Sigmoid colon (tissue), 7 donors: ENCODE measurements around the gene GRK6. TPM values are rescaled to one million over a fixed set of nuclear protein-coding genes. Genes with fewer than 3 reads are reported as not detected.

Source experiments
- DNase-seq: peaks from one replicate; pipeline ENCODE4 v3.0.0-alpha.2; 2019
- H3K27ac ChIP-seq, 4 donors: fragments of 200-600 bp; sonication (generic); one replicate each; pipeline ENCODE4 v1.5.1; 2016 to 2019; ENCODE audit warnings: mild to moderate bottlenecking in 1 of 4
- H3K27me3 ChIP-seq, 3 donors: fragments of 200-600 bp; sonication (generic); one replicate each; pipeline ENCODE4 v1.5.1; 2019; ENCODE audit warnings: mild to moderate bottlenecking in 1 of 3
- H3K36me3 ChIP-seq, 4 donors: fragments of 200-600 bp; sonication (generic); one replicate each; pipeline ENCODE4 v1.5.1; 2016 to 2019
- H3K4me1 ChIP-seq, 4 donors: fragments of 200-600 bp; sonication (generic); one replicate each; pipeline ENCODE4 v1.5.1; 2017 to 2019
- H3K4me3 ChIP-seq, 4 donors: fragments of 200-600 bp; sonication (generic); one replicate each; pipeline ENCODE4 v1.5.1; 2017 to 2019; ENCODE audit warnings: mild to moderate bottlenecking in 2 of 4, moderate library complexity in 1 of 4
- H3K9me3 ChIP-seq, 4 donors: fragments of 200-600 bp in 3 of 4; sonication (generic) in 3 of 4; one replicate each; pipeline versions ENCODE4 v1.5.1 to v1.6.1; 2013 to 2019
- CTCF ChIP-seq, 4 experiments: fragments of 450-650 bp in 3 of 4; fragments of 200-600 bp in 1 of 4; IDR thresholded peaks; one replicate each; pipeline ENCODE4 v1.5.1; 2016 to 2019; ENCODE audit warnings: antibody characterized with exemption in 4 of 4, mild to moderate bottlenecking in 3 of 4, moderate library complexity in 2 of 4
- EP300 ChIP-seq, 4 donors: sonication (generic); formaldehyde crosslinking; IDR thresholded peaks; one replicate each; pipeline ENCODE4 v1.6.1; 2017; ENCODE audit warnings: antibody characterized with exemption in 4 of 4
- POLR2A ChIP-seq, 2 donors: fragments of 450-650 bp; IDR thresholded peaks; one replicate each; pipeline ENCODE4 v1.6.1; 2016; ENCODE audit warnings: antibody characterized with exemption in 2 of 2, mild to moderate bottlenecking in 2 of 2, moderate library complexity in 2 of 2
- POLR2AphosphoS5 ChIP-seq, 4 donors: sonication (generic); formaldehyde crosslinking; IDR thresholded peaks; one replicate each; pipeline ENCODE4 v1.6.1; 2017; ENCODE audit warnings: antibody characterized with exemption in 4 of 4
- WGBS, 2 donors: extraction: QIAGEN DNeasy Blood & Tissue Kit; methylation state at CpG; one replicate each; pipeline ENCODE4 v1.1.7; 2013; 5-methylcytosine and 5-hydroxymethylcytosine counted together
- intact Hi-C: fragments of 100-400 bp; cut with DNase I; formaldehyde crosslinking; loops from one replicate; pipeline ENCODE4 v1.15.1; 2023
- polyA plus RNA-seq, 3 donors: library from polyadenylated mRNA; stranded (reverse); fragments of 200-250 nt; gene quantifications; one replicate each; pipeline ENCODE4 v1.2.3, GENCODE V29; 2013
- total RNA-seq, 4 donors: library from RNA; depleted of rRNA; stranded (reverse); fragments of >200 nt; gene quantifications; one replicate each; pipeline ENCODE4 v1.1.0, GENCODE V29; 2016
- donor health status: healthy with polysubstance abuse.
- donor health status: Bipolar disorder and iron deficiency.
- donor health status: healthy.

The GRK6 gene
- total and polyA plus RNA-seq, 7 donors, result 16.5 to 47.9 (median 21.9) TPM

DNA sequence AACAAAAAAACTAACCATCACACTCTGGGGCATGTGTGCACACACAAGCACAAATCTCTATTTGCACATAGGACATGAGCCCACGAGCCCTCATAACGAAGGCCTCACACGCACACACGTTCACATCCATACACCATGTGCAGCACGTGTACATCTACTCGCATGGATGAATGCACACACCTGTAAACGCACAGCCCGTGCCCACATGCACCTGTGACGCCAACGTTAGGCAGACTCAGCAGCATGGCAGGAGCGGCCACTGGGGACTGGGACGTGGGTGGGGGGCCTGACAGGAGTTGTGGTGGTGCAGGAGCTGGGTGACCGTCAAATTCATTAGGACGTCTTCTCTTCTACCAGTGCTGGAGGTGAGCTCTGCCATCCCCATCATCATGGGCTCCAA is 39.1 kb upstream of the GRK6 start:
- Histone ChIP-seq H3K4me3 (no peak overlapping the region), H3K36me3 (no peaks in the 10 kb centered on the region), H3K27ac (no peak overlapping the region), H3K9me3 (no peaks in the 10 kb centered on the region), H3K27me3 (peaks cover 0 to 12% (median 4%) of the 10 kb centered on the region in 3 donors), H3K4me1 (peaks cover 0 to 5% (median 2%) of the 10 kb centered on the region in 4 donors)
- 85 to 89% methylated on average over 14 of the region's 14 CpGs for WGBS, 2 donors
- no peak for TF ChIP-seq POLR2AphosphoS5 (IDR thresholded peaks at IDR 0.05)
- TF ChIP-seq POLR2A (IDR thresholded peaks at IDR 0.05), result no peak
- TF ChIP-seq CTCF (IDR thresholded peaks at IDR 0.05), result no peak
- TF ChIP-seq EP300 (IDR thresholded peaks at IDR 0.05), result no peak
- intact Hi-C loops, result no loop called here
- DNase-seq, result no peak

- Histone ChIP-seq H3K4me3 (no peak overlapping the region), H3K27me3 (peaks cover 0 to 12% (median 4%) of the 10 kb centered on the region in 3 donors), H3K27ac (no peak overlapping the region), H3K9me3 (no peaks in the 10 kb centered on the region), H3K4me1 (peaks cover 0 to 4% (median 0%) of the 10 kb centered on the region in 4 donors), H3K36me3 (no peaks in the 10 kb centered on the region)
- 91 to 94% methylated on average over 10 of the region's 10 CpGs for WGBS, 2 donors
- intact Hi-C loops, result no loop called here
- TF ChIP-seq CTCF (IDR thresholded peaks at IDR 0.05) (no peak), POLR2AphosphoS5 (IDR thresholded peaks at IDR 0.05) (no peak), EP300 (IDR thresholded peaks at IDR 0.05) (no peak), POLR2A (IDR thresholded peaks at IDR 0.05) (no peak)
- DNase-seq, result no peak
These were observed 37.9 kb upstream of the GRK6 start for GRCh38 chr5:177388521-177389052.

DNA sequence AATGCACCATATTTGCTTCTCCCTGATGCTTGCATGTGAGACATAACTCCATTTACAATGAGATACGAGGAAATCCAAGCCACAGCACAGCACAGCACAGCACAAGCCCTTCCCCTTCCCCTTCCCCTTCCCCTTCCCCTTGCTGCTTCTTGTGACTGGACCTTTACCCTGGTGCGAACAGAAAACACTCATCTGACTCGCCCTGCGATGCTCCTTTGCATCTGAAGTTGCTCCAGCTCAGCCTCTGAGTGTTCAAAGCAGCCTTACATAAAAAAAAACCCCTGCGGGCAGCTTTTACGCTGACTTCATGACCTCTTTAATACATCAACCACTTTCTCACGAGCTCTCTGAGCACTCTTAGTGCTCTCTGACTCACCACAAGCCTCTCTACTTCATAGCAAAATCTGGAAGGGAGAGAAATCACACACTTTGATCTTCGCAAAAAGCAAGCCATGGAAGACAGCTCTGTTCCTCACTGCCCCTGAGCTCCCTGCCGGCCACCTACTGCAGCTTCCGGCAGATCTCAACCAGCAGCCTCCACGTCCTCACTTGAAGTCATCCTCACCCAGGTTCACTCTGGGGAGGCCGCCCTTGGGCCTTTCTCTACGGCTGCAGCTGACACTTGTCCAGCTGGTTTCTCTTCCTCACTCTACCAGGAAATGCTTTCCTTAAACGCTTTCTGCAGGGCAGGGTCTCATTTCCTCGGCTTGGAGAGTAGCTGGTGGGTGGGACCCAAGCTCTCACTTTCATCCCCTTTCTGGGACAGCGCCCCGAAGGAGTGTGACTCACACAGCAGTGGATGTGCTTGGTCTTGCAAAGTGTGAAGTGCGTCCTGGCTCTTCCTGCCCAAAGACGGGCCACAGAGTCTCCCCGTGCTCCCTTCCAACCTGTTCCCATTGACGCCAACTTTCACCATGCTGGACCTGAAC is 37.0 kb upstream of the GRK6 start:
- no peak overlapping the region for H3K4me3 ChIP-seq
- intact Hi-C loops, result loop anchor here (1.0 kb wide), 2 partner anchors 65 to 112 kb away; no protein-coding TSS in a partner anchor
- peak overlapping the region in 3 of 4 donors; percentile 6 to 38 (median 23) for H3K27ac ChIP-seq
- WGBS, 2 donors, result 39 to 47% methylated on average over 21 of the region's 21 CpGs
- DNase-seq, result no peak
- H3K4me1 ChIP-seq, result peaks cover 0 to 4% (median 0%) of the 10 kb centered on the region in 4 donors
- no peaks in the 10 kb centered on the region for H3K9me3 ChIP-seq
- peaks cover 0 to 12% (median 4%) of the 10 kb centered on the region in 3 donors for H3K27me3 ChIP-seq
- no peaks in the 10 kb centered on the region for H3K36me3 ChIP-seq
- TF ChIP-seq POLR2A (IDR thresholded peaks at IDR 0.05), result no peak

DNA sequence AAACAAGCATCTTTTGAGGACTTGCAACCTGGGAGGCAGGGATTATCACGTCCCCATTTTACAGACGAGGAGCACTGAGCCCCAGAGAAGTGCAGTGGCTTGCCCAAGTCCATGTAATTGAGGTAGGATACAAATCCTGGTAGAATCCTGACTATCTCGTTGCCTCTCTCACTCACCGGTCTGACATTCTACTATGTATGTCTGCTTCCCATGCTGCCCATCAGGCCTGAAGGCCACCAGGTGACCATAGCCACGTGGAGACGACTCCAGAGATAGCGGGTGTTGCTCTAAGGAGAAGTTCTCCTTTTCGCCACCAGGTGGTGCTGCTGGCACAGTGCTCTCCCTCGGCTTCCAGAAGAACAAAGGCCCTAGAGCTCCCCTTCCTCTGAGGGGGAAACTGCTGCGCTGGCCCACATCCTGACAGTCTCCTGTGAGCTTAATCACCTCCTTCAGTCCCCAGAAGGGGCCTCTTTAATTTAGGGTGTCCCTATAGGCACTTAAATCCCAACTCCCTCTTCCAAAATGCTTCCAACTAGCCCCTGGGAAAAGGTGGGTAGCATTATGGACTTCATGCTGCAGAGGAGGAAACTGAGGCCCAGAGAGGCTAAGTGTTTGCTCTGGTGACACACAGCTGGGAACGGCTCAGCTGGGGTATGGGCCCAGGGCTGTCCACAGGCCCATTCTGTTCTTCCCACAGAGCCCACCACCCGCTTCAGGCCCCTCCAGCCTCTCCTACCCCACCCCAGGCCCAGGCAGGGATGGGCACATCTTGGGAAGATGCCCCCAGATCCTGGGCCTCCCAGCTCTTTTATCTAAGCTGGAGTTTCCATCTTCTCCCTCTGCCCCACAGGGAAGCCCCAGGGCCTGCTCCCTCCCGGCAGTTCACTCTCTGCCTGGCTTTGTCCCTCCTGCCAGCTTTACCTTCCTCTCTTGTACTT is 35.8 kb upstream of the GRK6 start:
- peak; percentile 89 for DNase-seq
- intact Hi-C loops, result loop anchor here (1.0 kb wide), 2 partner anchors 64 to 111 kb away; no protein-coding TSS in a partner anchor
- H3K36me3 ChIP-seq, result no peaks in the 10 kb centered on the region
- H3K4me1 ChIP-seq, result peaks cover 0 to 4% (median 0%) of the 10 kb centered on the region in 4 donors
- peak overlapping the region in 1 of 4 donors; percentile 6 for H3K27ac ChIP-seq
- no peaks in the 10 kb centered on the region for H3K9me3 ChIP-seq
- no peak overlapping the region for H3K4me3 ChIP-seq
- peak; percentile 95 to 98 (median 96) for TF ChIP-seq CTCF (IDR thresholded peaks at IDR 0.05)
- no peak for TF ChIP-seq EP300 (IDR thresholded peaks at IDR 0.05)
- WGBS, 2 donors, result 25 to 29% methylated on average over 13 of the region's 13 CpGs
- peaks cover 0 to 21% (median 4%) of the 10 kb centered on the region in 3 donors for H3K27me3 ChIP-seq
